HEK293 (cell line): ENCODE data around the gene NDUFS7.

ENCODE experiments used
- KLF9 ChIP-seq: fragments of 450-650 bp; formaldehyde crosslinking; IDR thresholded peaks from 2 replicates; pipeline ENCODE4 v1.5.1; 2016; ENCODE audit warnings: missing biosample characterization, missing genetic modification characterization, low read depth
- ZEB2 ChIP-seq: fragments of 450-650 bp; formaldehyde crosslinking; IDR thresholded peaks from 2 replicates; pipeline ENCODE4 v1.5.1; 2016; ENCODE audit warnings: missing biosample characterization, missing genetic modification characterization
- ZNF121 ChIP-seq: fragments of 450-650 bp; formaldehyde crosslinking; IDR thresholded peaks from 2 replicates; pipeline ENCODE4 v1.5.1; 2016; ENCODE audit warnings: missing biosample characterization, missing genetic modification characterization
- ZNF223 ChIP-seq: fragments of 450-650 bp; formaldehyde crosslinking; IDR thresholded peaks from 2 replicates; pipeline ENCODE4 v1.5.1; 2016; ENCODE audit warnings: missing biosample characterization, missing genetic modification characterization
- ZNF585B ChIP-seq: fragments of 450-650 bp; formaldehyde crosslinking; IDR thresholded peaks from 2 replicates; pipeline ENCODE4 v1.5.1; 2016; ENCODE audit warnings: missing biosample characterization, missing genetic modification characterization
- ZNF624 ChIP-seq: fragments of 450-650 bp; formaldehyde crosslinking; IDR thresholded peaks from 2 replicates; pipeline ENCODE4 v1.5.1; 2017; ENCODE audit warnings: missing biosample characterization, missing genetic modification characterization
- ZNF654 ChIP-seq: fragments of 450-650 bp; formaldehyde crosslinking; IDR thresholded peaks from 2 replicates; pipeline ENCODE4 v1.5.1; 2016; ENCODE audit warnings: low read depth, missing biosample characterization, missing genetic modification characterization
- TF ChIP-seq, protein P1 (sequence below): fragments of 450-650 bp; formaldehyde crosslinking; IDR thresholded peaks from 2 replicates; pipeline ENCODE4 v1.5.1; 2016; ENCODE audit warnings: missing biosample characterization, missing genetic modification characterization
- TF ChIP-seq, protein P2 (sequence below): fragments of 450-650 bp; formaldehyde crosslinking; IDR thresholded peaks from 2 replicates; pipeline ENCODE4 v1.5.1; 2016; ENCODE audit warnings: missing biosample characterization, missing genetic modification characterization
- TF ChIP-seq, protein P3 (sequence below): fragments of 450-650 bp; IDR thresholded peaks from 2 replicates; pipeline ENCODE4 v1.5.1; 2018; ENCODE audit warnings: missing biosample characterization, missing genetic modification characterization
- TF ChIP-seq, protein P4 (sequence below): fragments of 450-650 bp; formaldehyde crosslinking; IDR thresholded peaks from 2 replicates; pipeline ENCODE4 v1.5.1; 2016; ENCODE audit warnings: missing biosample characterization, missing genetic modification characterization
- TF ChIP-seq, protein P5 (sequence below): fragments of 450-650 bp; formaldehyde crosslinking; IDR thresholded peaks from 2 replicates; pipeline ENCODE4 v1.5.1; 2017; ENCODE audit warnings: missing biosample characterization, missing genetic modification characterization
- TF ChIP-seq, protein P6 (sequence below): fragments of 450-650 bp; formaldehyde crosslinking; conservative IDR thresholded peaks from 2 replicates; pipeline ENCODE4 v1.5.1; 2016; ENCODE audit warnings: low read depth, missing biosample characterization, missing genetic modification characterization

DNA sequence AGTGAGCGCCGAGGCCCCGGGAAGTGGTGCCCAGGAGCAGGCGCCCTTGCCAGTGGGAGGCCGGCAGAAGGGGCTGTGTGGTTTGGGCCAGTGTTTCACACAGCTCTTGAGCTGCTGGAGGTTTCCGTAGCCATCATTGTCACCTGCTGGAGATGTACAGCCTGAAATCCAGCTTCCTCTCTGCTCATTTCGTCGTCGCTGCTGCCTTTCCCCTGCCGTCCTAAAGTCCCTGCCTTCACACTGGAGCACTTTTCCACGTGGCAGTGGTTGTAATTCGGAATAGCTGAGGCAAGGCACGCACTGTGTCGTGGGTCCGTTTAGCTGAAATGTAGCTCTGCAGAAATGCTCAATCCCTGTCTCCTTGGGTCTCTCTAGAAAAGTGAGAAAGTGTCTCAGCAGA is 36.9 kb downstream of the NDUFS7 start:
- TF ChIP-seq, protein P1, sequence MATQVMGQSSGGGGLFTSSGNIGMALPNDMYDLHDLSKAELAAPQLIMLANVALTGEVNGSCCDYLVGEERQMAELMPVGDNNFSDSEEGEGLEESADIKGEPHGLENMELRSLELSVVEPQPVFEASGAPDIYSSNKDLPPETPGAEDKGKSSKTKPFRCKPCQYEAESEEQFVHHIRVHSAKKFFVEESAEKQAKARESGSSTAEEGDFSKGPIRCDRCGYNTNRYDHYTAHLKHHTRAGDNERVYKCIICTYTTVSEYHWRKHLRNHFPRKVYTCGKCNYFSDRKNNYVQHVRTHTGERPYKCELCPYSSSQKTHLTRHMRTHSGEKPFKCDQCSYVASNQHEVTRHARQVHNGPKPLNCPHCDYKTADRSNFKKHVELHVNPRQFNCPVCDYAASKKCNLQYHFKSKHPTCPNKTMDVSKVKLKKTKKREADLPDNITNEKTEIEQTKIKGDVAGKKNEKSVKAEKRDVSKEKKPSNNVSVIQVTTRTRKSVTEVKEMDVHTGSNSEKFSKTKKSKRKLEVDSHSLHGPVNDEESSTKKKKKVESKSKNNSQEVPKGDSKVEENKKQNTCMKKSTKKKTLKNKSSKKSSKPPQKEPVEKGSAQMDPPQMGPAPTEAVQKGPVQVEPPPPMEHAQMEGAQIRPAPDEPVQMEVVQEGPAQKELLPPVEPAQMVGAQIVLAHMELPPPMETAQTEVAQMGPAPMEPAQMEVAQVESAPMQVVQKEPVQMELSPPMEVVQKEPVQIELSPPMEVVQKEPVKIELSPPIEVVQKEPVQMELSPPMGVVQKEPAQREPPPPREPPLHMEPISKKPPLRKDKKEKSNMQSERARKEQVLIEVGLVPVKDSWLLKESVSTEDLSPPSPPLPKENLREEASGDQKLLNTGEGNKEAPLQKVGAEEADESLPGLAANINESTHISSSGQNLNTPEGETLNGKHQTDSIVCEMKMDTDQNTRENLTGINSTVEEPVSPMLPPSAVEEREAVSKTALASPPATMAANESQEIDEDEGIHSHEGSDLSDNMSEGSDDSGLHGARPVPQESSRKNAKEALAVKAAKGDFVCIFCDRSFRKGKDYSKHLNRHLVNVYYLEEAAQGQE (tag by site-specific recombination): no peak
- no peak for TF ChIP-seq ZNF121 (tag by site-specific recombination)
- TF ChIP-seq, protein P2, sequence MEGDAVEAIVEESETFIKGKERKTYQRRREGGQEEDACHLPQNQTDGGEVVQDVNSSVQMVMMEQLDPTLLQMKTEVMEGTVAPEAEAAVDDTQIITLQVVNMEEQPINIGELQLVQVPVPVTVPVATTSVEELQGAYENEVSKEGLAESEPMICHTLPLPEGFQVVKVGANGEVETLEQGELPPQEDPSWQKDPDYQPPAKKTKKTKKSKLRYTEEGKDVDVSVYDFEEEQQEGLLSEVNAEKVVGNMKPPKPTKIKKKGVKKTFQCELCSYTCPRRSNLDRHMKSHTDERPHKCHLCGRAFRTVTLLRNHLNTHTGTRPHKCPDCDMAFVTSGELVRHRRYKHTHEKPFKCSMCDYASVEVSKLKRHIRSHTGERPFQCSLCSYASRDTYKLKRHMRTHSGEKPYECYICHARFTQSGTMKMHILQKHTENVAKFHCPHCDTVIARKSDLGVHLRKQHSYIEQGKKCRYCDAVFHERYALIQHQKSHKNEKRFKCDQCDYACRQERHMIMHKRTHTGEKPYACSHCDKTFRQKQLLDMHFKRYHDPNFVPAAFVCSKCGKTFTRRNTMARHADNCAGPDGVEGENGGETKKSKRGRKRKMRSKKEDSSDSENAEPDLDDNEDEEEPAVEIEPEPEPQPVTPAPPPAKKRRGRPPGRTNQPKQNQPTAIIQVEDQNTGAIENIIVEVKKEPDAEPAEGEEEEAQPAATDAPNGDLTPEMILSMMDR (tag by site-specific recombination): no peak
- TF ChIP-seq ZNF585B (tag by site-specific recombination): no peak
- no peak for TF ChIP-seq ZNF223
- no peak for TF ChIP-seq KLF9 (tag by site-specific recombination)
- no peak for TF ChIP-seq ZNF654 (tag by site-specific recombination)
- TF ChIP-seq, protein P3, sequence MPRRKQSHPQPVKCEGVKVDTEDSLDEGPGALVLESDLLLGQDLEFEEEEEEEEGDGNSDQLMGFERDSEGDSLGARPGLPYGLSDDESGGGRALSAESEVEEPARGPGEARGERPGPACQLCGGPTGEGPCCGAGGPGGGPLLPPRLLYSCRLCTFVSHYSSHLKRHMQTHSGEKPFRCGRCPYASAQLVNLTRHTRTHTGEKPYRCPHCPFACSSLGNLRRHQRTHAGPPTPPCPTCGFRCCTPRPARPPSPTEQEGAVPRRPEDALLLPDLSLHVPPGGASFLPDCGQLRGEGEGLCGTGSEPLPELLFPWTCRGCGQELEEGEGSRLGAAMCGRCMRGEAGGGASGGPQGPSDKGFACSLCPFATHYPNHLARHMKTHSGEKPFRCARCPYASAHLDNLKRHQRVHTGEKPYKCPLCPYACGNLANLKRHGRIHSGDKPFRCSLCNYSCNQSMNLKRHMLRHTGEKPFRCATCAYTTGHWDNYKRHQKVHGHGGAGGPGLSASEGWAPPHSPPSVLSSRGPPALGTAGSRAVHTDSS (tag by site-specific recombination): no peak
- TF ChIP-seq ZNF624 (tag by site-specific recombination): no peak
- TF ChIP-seq, protein P4, sequence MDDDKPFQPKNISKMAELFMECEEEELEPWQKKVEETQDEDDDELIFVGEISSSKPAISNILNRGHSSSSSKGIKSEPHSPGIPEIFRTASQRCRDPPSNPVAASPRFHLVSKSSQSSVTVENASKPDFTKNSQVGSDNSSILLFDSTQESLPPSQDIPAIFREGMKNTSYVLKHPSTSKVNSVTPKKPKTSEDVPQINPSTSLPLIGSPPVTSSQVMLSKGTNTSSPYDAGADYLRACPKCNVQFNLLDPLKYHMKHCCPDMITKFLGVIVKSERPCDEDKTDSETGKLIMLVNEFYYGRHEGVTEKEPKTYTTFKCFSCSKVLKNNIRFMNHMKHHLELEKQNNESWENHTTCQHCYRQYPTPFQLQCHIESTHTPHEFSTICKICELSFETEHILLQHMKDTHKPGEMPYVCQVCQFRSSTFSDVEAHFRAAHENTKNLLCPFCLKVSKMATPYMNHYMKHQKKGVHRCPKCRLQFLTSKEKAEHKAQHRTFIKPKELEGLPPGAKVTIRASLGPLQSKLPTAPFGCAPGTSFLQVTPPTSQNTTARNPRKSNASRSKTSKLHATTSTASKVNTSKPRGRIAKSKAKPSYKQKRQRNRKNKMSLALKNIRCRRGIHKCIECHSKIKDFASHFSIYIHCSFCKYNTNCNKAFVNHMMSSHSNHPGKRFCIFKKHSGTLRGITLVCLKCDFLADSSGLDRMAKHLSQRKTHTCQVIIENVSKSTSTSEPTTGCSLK (tag by site-specific recombination): no peak
- TF ChIP-seq ZEB2 (tag by site-specific recombination): no peak
- TF ChIP-seq, protein P5, sequence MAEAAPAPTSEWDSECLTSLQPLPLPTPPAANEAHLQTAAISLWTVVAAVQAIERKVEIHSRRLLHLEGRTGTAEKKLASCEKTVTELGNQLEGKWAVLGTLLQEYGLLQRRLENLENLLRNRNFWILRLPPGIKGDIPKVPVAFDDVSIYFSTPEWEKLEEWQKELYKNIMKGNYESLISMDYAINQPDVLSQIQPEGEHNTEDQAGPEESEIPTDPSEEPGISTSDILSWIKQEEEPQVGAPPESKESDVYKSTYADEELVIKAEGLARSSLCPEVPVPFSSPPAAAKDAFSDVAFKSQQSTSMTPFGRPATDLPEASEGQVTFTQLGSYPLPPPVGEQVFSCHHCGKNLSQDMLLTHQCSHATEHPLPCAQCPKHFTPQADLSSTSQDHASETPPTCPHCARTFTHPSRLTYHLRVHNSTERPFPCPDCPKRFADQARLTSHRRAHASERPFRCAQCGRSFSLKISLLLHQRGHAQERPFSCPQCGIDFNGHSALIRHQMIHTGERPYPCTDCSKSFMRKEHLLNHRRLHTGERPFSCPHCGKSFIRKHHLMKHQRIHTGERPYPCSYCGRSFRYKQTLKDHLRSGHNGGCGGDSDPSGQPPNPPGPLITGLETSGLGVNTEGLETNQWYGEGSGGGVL (tag by site-specific recombination): no peak
- TF ChIP-seq, protein P6, sequence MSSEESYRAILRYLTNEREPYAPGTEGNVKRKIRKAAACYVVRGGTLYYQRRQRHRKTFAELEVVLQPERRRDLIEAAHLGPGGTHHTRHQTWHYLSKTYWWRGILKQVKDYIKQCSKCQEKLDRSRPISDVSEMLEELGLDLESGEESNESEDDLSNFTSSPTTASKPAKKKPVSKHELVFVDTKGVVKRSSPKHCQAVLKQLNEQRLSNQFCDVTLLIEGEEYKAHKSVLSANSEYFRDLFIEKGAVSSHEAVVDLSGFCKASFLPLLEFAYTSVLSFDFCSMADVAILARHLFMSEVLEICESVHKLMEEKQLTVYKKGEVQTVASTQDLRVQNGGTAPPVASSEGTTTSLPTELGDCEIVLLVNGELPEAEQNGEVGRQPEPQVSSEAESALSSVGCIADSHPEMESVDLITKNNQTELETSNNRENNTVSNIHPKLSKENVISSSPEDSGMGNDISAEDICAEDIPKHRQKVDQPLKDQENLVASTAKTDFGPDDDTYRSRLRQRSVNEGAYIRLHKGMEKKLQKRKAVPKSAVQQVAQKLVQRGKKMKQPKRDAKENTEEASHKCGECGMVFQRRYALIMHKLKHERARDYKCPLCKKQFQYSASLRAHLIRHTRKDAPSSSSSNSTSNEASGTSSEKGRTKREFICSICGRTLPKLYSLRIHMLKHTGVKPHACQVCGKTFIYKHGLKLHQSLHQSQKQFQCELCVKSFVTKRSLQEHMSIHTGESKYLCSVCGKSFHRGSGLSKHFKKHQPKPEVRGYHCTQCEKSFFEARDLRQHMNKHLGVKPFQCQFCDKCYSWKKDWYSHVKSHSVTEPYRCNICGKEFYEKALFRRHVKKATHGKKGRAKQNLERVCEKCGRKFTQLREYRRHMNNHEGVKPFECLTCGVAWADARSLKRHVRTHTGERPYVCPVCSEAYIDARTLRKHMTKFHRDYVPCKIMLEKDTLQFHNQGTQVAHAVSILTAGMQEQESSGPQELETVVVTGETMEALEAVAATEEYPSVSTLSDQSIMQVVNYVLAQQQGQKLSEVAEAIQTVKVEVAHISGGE (tag by site-specific recombination): no peak
